ENCODE results near the gene FLVCR2. TPM values are rescaled to one million over a fixed set of nuclear protein-coding genes. Genes with fewer than 3 reads are reported as not detected.

The FLVCR2 gene
- total RNA-seq, 6 donors from 2014 or later = 19.4 to 41.3 (median 31.8) TPM

DNA sequence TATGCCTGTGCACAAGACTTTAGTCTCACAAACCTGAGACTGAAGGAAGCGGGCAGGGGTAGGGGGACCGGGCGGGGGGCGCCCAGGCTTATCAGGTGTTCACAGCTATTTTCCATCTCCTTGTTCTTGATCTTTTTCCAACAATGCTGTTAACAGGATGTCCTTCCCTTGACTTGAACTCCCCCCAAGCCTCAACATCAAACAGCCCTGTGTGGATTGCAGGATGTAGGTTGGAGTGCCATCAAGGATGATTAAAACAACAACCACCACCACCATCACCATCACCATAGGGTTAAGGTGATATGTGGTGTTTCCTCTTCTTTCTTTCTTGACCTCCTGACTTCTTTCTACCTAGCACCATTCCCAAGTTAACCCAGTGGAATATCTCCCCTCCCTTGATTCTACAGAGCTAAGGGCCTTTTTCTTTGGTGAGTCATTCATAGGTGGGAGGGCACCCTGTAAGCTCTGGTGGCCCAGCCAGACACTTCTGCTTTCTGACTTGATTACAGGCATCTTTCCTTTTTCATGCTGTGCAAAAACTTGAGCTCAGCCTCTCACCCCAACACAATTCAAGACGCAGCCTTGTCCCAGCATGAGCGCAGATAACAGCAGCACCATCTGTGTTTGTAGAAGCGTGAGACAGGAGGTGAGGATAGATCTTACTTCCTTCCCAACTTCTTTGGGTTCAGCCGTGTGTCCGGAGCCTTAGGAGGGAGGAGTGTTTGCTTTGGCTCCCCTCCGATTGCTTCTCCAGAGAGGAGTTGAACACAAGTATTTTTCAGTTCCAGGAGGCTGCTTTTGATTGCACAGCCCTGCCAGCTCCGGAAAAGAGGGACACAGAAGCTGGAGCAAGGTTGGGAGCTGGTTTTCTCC, 26.8 kb downstream of the FLVCR2 start:
- TF ChIP-seq POLR2A (IDR thresholded peaks at IDR 0.05) = peak in 1 of 4 donors; percentile 53
- TF ChIP-seq EP300 (IDR thresholded peaks at IDR 0.05) = no peak
- peak; percentile 45 to 71 for ATAC-seq (ENCODE audit: low FRiP score in 2 of 2)
- Histone ChIP-seq H3K27ac (peak overlapping the region; percentile 60 to 79 (median 68)), H3K36me3 (no peaks in the 10 kb centered on the region), H3K4me1 (peaks cover 8 to 34% (median 23%) of the 10 kb centered on the region in 4 donors), H3K27me3 (no peaks in the 10 kb centered on the region), H3K9me3 (peaks cover 0 to 8% (median 0%) of the 10 kb centered on the region in 4 donors), H3K4me3 (peak overlapping the region in 3 of 4 donors; percentile 16 to 36 (median 35))
- peak; percentile 66 to 73 for DNase-seq
- WGBS, 2 donors = 45 to 49% methylated on average over 11 of the region's 11 CpGs

DNA sequence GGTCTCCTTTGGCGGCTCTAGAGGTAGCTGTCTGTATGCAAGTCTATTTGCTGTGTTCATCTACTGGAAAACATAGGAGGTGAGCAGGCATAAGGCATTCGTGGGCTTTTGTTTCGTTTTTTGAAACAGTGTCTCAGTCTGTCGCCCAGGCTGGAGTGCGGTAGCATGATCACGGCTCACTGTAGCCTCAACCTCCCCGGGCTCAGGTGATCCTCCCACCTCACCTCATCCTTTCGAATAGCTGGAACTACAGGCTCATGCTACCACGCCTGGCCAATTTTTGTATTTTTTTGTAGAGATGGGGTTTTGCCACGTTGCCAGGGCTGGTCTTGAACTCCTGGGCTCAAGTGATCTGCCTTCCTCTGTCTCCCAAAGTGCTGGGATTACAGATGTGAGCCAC, 27.5 kb downstream of the FLVCR2 start:
- Histone ChIP-seq H3K27ac (peak overlapping the region; percentile 60 to 79 (median 68)), H3K9me3 (peaks cover 0 to 8% (median 0%) of the 10 kb centered on the region in 4 donors), H3K36me3 (no peaks in the 10 kb centered on the region), H3K27me3 (no peaks in the 10 kb centered on the region), H3K4me3 (peak overlapping the region in 3 of 4 donors; percentile 16 to 36 (median 35)), H3K4me1 (peaks cover 8 to 40% (median 30%) of the 10 kb centered on the region in 4 donors)
- TF ChIP-seq EP300 (IDR thresholded peaks at IDR 0.05) (no peak), POLR2A (IDR thresholded peaks at IDR 0.05) (no peak), POLR2AphosphoS5 (IDR thresholded peaks at IDR 0.05) (no peak)
- TF ChIP-seq, protein P1, sequence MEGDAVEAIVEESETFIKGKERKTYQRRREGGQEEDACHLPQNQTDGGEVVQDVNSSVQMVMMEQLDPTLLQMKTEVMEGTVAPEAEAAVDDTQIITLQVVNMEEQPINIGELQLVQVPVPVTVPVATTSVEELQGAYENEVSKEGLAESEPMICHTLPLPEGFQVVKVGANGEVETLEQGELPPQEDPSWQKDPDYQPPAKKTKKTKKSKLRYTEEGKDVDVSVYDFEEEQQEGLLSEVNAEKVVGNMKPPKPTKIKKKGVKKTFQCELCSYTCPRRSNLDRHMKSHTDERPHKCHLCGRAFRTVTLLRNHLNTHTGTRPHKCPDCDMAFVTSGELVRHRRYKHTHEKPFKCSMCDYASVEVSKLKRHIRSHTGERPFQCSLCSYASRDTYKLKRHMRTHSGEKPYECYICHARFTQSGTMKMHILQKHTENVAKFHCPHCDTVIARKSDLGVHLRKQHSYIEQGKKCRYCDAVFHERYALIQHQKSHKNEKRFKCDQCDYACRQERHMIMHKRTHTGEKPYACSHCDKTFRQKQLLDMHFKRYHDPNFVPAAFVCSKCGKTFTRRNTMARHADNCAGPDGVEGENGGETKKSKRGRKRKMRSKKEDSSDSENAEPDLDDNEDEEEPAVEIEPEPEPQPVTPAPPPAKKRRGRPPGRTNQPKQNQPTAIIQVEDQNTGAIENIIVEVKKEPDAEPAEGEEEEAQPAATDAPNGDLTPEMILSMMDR (IDR thresholded peaks at IDR 0.05) = no peak
- DNase-seq (no peak), ATAC-seq (ENCODE audit: low FRiP score in 2 of 2) (no peak)
- 36 to 59% methylated on average over 9 to 10 of the region's 10 CpGs for WGBS, 2 donors

- Histone ChIP-seq H3K4me1 (peaks cover 8 to 48% (median 35%) of the 10 kb centered on the region in 4 donors), H3K36me3 (no peaks in the 10 kb centered on the region), H3K9me3 (peaks cover 0 to 8% (median 0%) of the 10 kb centered on the region in 4 donors), H3K27ac (no peak overlapping the region), H3K27me3 (no peaks in the 10 kb centered on the region), H3K4me3 (no peak overlapping the region)
- ATAC-seq (ENCODE audit: low FRiP score in 2 of 2) (no peak), DNase-seq (no peak)
- WGBS, 2 donors = 68 to 73% methylated on average over 1 of the region's 1 CpG
- TF ChIP-seq EP300 (IDR thresholded peaks at IDR 0.05) (no peak), POLR2AphosphoS5 (IDR thresholded peaks at IDR 0.05) (no peak), POLR2A (IDR thresholded peaks at IDR 0.05) (no peak)
- TF ChIP-seq, protein P1 (IDR thresholded peaks at IDR 0.05) = no peak
Measured at GRCh38 chr14:75607044-75607443, 28.6 kb downstream of the FLVCR2 start.

DNA sequence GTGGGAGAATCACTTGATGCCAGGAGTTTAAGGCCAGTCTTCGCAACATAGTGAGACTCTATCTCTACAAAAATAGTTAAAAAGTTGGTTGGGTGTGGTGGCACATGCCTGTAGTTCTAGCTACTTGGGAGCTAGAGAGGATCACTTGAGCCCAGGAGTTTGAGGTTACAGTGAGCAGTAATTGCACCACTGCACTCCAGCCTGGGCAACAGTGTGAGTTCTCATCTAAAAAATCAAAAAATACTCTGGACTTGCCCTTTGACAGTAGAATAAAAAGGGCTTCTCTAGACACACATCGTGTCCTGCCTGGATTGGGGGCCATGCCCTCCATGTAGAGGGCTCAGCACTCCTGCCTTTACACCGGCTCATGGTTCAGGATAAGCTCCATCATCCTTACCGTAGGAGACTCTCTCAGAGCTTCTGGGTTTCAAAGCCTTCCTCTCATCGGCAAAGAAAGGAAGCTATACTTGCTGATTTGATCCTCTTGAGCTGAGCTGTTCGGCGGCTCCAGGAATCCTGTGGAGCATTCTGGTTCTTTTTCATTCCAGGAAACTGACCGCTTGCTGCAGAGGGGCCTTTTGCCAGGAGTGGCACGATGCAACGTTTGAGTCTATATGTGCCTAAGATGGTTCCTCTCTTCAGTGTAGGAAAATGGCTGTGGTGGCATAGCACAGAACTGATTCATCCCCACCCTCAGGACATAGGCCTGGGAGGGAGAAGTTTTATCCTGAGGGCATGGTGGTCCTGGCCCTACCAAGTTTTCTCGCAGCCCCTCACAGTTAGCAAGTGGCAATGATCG, 29.6 kb downstream of the FLVCR2 start:
- TF ChIP-seq, protein P1 (IDR thresholded peaks at IDR 0.05) = no peak
- no peak for TF ChIP-seq POLR2AphosphoS5 (IDR thresholded peaks at IDR 0.05)
- no peak for TF ChIP-seq EP300 (IDR thresholded peaks at IDR 0.05)
- TF ChIP-seq POLR2A (IDR thresholded peaks at IDR 0.05) = no peak
- H3K36me3 ChIP-seq = no peaks in the 10 kb centered on the region
- DNase-seq (no peak), ATAC-seq (ENCODE audit: low FRiP score in 2 of 2) (no peak)
- peak overlapping the region in 1 of 4 donors; percentile 69 for H3K27ac ChIP-seq
- WGBS, 2 donors = 82 to 90% methylated on average over 9 to 12 of the region's 12 CpGs
- H3K9me3 ChIP-seq = peaks cover 0 to 8% (median 0%) of the 10 kb centered on the region in 4 donors
- H3K27me3 ChIP-seq = no peaks in the 10 kb centered on the region
- no peak overlapping the region for H3K4me3 ChIP-seq
- peaks cover 8 to 40% (median 31%) of the 10 kb centered on the region in 4 donors for H3K4me1 ChIP-seq

- Histone ChIP-seq H3K4me3 (no peak overlapping the region), H3K27ac (peak overlapping the region in 3 of 4 donors; percentile 68 to 76 (median 69)), H3K27me3 (no peaks in the 10 kb centered on the region), H3K9me3 (peaks cover 0 to 8% (median 0%) of the 10 kb centered on the region in 4 donors), H3K36me3 (no peaks in the 10 kb centered on the region), H3K4me1 (peaks cover 8 to 38% (median 30%) of the 10 kb centered on the region in 4 donors)
- ATAC-seq (ENCODE audit: low FRiP score in 2 of 2) = peak in 1 of 2 donors; percentile 49
- TF ChIP-seq EP300 (IDR thresholded peaks at IDR 0.05) = no peak
- TF ChIP-seq, protein P1 (IDR thresholded peaks at IDR 0.05) = no peak
- no peak for TF ChIP-seq POLR2AphosphoS5 (IDR thresholded peaks at IDR 0.05)
- TF ChIP-seq POLR2A (IDR thresholded peaks at IDR 0.05) = no peak
- DNase-seq = no peak
- 84 to 88% methylated on average over 4 of the region's 4 CpGs for WGBS, 2 donors
Measured at GRCh38 chr14:75609116-75609515, 30.7 kb downstream of the FLVCR2 start.
